HEK293 (cell line): Measurements from ENCODE around the gene ABHD12.

ENCODE experiments used
- CTCF ChIP-seq: fragments of 450-650 bp; formaldehyde crosslinking; IDR thresholded peaks from 2 replicates; pipeline ENCODE4 v1.5.1; 2016; ENCODE audit warnings: missing biosample characterization, missing genetic modification characterization
- GLI4 ChIP-seq: fragments of 450-650 bp; formaldehyde crosslinking; IDR thresholded peaks from 2 replicates; pipeline ENCODE4 v1.5.1; 2016; ENCODE audit warnings: missing biosample characterization, missing genetic modification characterization
- HOXC10 ChIP-seq: sonication (generic); formaldehyde crosslinking; IDR thresholded peaks from 2 replicates; pipeline ENCODE4 v1.8.1; 2023; ENCODE audit warnings: mild to moderate bottlenecking, missing genetic modification reagents
- TCF7L2 ChIP-seq: IDR thresholded peaks from 2 replicates; pipeline ENCODE4 v1.6.1; 2011; ENCODE audit warnings: low read depth, mild to moderate bottlenecking, inconsistent platforms, low read length, moderate library complexity, borderline replicate concordance
- ZBTB21 ChIP-seq: fragments of 450-650 bp; formaldehyde crosslinking; IDR thresholded peaks from 2 replicates; pipeline ENCODE4 v1.5.1; 2017; ENCODE audit warnings: missing biosample characterization, missing genetic modification characterization
- ZNF121 ChIP-seq: fragments of 450-650 bp; formaldehyde crosslinking; IDR thresholded peaks from 2 replicates; pipeline ENCODE4 v1.5.1; 2016; ENCODE audit warnings: missing biosample characterization, missing genetic modification characterization
- ZNF140 ChIP-seq: fragments of 450-650 bp; formaldehyde crosslinking; IDR thresholded peaks from 2 replicates; pipeline ENCODE4 v1.5.1; 2016; ENCODE audit warnings: missing biosample characterization, missing genetic modification characterization
- ZNF292 ChIP-seq: fragments of 450-650 bp; formaldehyde crosslinking; IDR thresholded peaks from 2 replicates; pipeline ENCODE4 v1.5.1; 2016; ENCODE audit warnings: low read depth, missing biosample characterization, missing genetic modification characterization, borderline replicate concordance
- ZNF404 ChIP-seq: fragments of 450-650 bp; formaldehyde crosslinking; IDR thresholded peaks from 2 replicates; pipeline ENCODE4 v1.5.1; 2017; ENCODE audit warnings: missing biosample characterization, missing genetic modification characterization
- ZNF561 ChIP-seq: fragments of 450-650 bp; IDR thresholded peaks from 2 replicates; pipeline ENCODE4 v1.5.1; 2018; ENCODE audit warnings: missing biosample characterization, missing genetic modification characterization, borderline replicate concordance
- TF ChIP-seq, protein P1 (sequence below): fragments of 450-650 bp; formaldehyde crosslinking; IDR thresholded peaks from 2 replicates; pipeline ENCODE4 v1.5.1; 2016; ENCODE audit warnings: missing biosample characterization, missing genetic modification characterization, low read depth

- TF ChIP-seq ZNF292 (no peak), ZNF140 (tag by site-specific recombination) (no peak), TCF7L2 (no peak), ZNF404 (tag by site-specific recombination) (no peak), ZNF121 (tag by site-specific recombination) (no peak), GLI4 (no peak), CTCF (tag by site-specific recombination) (no peak), HOXC10 (CRISPR knock-in tag) (no peak), ZBTB21 (tag by site-specific recombination) (no peak), ZNF561 (tag by site-specific recombination) (no peak)
- TF ChIP-seq, protein P1, sequence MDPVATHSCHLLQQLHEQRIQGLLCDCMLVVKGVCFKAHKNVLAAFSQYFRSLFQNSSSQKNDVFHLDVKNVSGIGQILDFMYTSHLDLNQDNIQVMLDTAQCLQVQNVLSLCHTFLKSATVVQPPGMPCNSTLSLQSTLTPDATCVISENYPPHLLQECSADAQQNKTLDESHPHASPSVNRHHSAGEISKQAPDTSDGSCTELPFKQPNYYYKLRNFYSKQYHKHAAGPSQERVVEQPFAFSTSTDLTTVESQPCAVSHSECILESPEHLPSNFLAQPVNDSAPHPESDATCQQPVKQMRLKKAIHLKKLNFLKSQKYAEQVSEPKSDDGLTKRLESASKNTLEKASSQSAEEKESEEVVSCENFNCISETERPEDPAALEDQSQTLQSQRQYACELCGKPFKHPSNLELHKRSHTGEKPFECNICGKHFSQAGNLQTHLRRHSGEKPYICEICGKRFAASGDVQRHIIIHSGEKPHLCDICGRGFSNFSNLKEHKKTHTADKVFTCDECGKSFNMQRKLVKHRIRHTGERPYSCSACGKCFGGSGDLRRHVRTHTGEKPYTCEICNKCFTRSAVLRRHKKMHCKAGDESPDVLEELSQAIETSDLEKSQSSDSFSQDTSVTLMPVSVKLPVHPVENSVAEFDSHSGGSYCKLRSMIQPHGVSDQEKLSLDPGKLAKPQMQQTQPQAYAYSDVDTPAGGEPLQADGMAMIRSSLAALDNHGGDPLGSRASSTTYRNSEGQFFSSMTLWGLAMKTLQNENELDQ: no peak
Measured at GRCh38 chr20:25394996-25395395, 4.4 kb upstream of the ABHD12 start.
